Lung (tissue), 12 donors: ENCODE data around the gene KRTAP10-6. TPM values are rescaled to one million over a fixed set of nuclear protein-coding genes. Genes with fewer than 3 reads are reported as not detected.
A peak's percentile ranks its signal among the peaks of the same experiment; 100 is the strongest.
"Not testable (repeated sequence)": the region's sequence is repeated elsewhere in the genome, so short reads cannot be mapped to it uniquely, and the experiment has no call there.

ENCODE experiments used
- ATAC-seq: fragments of 200-7000 bp; cut with Tn5 transposase; one replicate; pipeline ENCODE4 v1.9.1; 2020; ENCODE audit warnings: moderate number of reproducible peaks; ENCODE audit not compliant: insufficient read depth, low FRiP score
- DNase-seq, 3 donors: peaks; one replicate each; pipeline ENCODE4 v3.0.0-alpha.2; 2013 to 2017
- H3K27ac ChIP-seq, 2 donors: one replicate each; pipeline ENCODE4 v1.5.1; 2013; ENCODE audit warnings: mild to moderate bottlenecking in 2 of 2, moderate library complexity in 2 of 2, control low read depth in 1 of 2, inconsistent platforms in 1 of 2, low read depth in 1 of 2, low read length in 1 of 2
- H3K27me3 ChIP-seq, 3 donors: one replicate each; pipeline ENCODE4 v1.5.1; 2013; ENCODE audit warnings: low read length in 2 of 3; ENCODE audit not compliant: control insufficient read depth in 3 of 3, insufficient read depth in 3 of 3
- H3K36me3 ChIP-seq, 4 donors: one replicate each; pipeline ENCODE4 v1.5.1; 2013; ENCODE audit warnings: low read length in 4 of 4, mild to moderate bottlenecking in 1 of 4, moderate library complexity in 1 of 4; ENCODE audit not compliant: control insufficient read depth in 4 of 4, insufficient read depth in 4 of 4
- H3K4me1 ChIP-seq, 5 donors: one replicate each; pipeline ENCODE4 v1.5.1; 2013; ENCODE audit warnings: low read length in 5 of 5, mild to moderate bottlenecking in 2 of 5, moderate library complexity in 1 of 5; ENCODE audit not compliant: control insufficient read depth in 5 of 5, insufficient read depth in 5 of 5
- H3K4me3 ChIP-seq: one replicate; pipeline ENCODE4 v1.5.1; 2013; ENCODE audit warnings: mild to moderate bottlenecking, control low read depth, moderate library complexity
- H3K9ac ChIP-seq, 2 donors: one replicate each; pipeline ENCODE4 v1.5.1; 2013; ENCODE audit warnings: low read length in 2 of 2, control low read depth in 1 of 2; ENCODE audit not compliant: insufficient read depth in 1 of 2
- H3K9me3 ChIP-seq, 4 donors: one replicate each; pipeline ENCODE4 v1.5.1; 2013; ENCODE audit warnings: low read length in 3 of 4, mild to moderate bottlenecking in 1 of 4, moderate library complexity in 1 of 4; ENCODE audit not compliant: control insufficient read depth in 4 of 4, insufficient read depth in 3 of 4
- CTCF ChIP-seq: IDR thresholded peaks from 2 replicates; pipeline ENCODE4 v1.5.1; 2012; ENCODE audit warnings: mild to moderate bottlenecking; ENCODE audit errors: control extremely low read depth, extremely low read depth
- WGBS, 2 donors: extraction: QIAGEN DNeasy Blood & Tissue Kit; methylation state at CpG; one replicate each; pipeline ENCODE4 v1.1.7; 2013; 5-methylcytosine and 5-hydroxymethylcytosine counted together
- polyA plus RNA-seq, 2 donors: library from polyadenylated mRNA; stranded (reverse); fragments of 200-250 nt; gene quantifications; one replicate each; pipeline ENCODE4 v1.2.1, GENCODE V29; 2013
- total RNA-seq, 2 donors: library from RNA; depleted of rRNA in 1 of 2; stranded (reverse); fragments of >200 nt in 1 of 2; gene quantifications; one replicate each; pipeline ENCODE4 v1.2.1, GENCODE V29; 2014 to 2021
- donor health status: control.
- donor health status: control.
- donor health status: Bipolar disorder and iron deficiency.
- donor health status: healthy.
- donor health status: DM: yes; HTN: yes; CAD: no.

KRTAP10-6 gene
- total and polyA plus RNA-seq, 4 donors = not detected

GRCh38 chr21:44595524-44595923 is 3.2 kb upstream of the KRTAP10-6 start:
- DNase-seq = no peak
- H3K27ac ChIP-seq = no peak overlapping the region
- ATAC-seq = no peak
- H3K4me1 ChIP-seq = peaks cover 0 to 8% (median 0%) of the 10 kb centered on the region in 5 donors
- H3K9me3 ChIP-seq = peaks cover 0 to 3% (median 0%) of the 10 kb centered on the region in 4 donors
- H3K36me3 ChIP-seq = no peaks in the 10 kb centered on the region
- TF ChIP-seq CTCF = no peak
- WGBS, 2 donors = 73 to 76% methylated on average over 6 of the region's 6 CpGs
- H3K4me3 ChIP-seq = no peak overlapping the region
- no peak overlapping the region for H3K9ac ChIP-seq
- no peaks in the 10 kb centered on the region for H3K27me3 ChIP-seq

GRCh38 chr21:44594406-44594916 is 2.2 kb upstream of the KRTAP10-6 start:
- Histone ChIP-seq H3K4me1 (peaks cover 0 to 8% (median 0%) of the 10 kb centered on the region in 5 donors), H3K36me3 (no peaks in the 10 kb centered on the region), H3K4me3 (no peak overlapping the region), H3K9ac (no peak overlapping the region), H3K9me3 (peaks cover 0 to 3% (median 0%) of the 10 kb centered on the region in 4 donors), H3K27ac (no peak overlapping the region), H3K27me3 (no peaks in the 10 kb centered on the region)
- TF ChIP-seq CTCF = no peak
- DNase-seq (no peak), ATAC-seq (no peak)
- WGBS, 2 donors = 79 to 87% methylated on average over 12 of the region's 12 CpGs

DNA sequence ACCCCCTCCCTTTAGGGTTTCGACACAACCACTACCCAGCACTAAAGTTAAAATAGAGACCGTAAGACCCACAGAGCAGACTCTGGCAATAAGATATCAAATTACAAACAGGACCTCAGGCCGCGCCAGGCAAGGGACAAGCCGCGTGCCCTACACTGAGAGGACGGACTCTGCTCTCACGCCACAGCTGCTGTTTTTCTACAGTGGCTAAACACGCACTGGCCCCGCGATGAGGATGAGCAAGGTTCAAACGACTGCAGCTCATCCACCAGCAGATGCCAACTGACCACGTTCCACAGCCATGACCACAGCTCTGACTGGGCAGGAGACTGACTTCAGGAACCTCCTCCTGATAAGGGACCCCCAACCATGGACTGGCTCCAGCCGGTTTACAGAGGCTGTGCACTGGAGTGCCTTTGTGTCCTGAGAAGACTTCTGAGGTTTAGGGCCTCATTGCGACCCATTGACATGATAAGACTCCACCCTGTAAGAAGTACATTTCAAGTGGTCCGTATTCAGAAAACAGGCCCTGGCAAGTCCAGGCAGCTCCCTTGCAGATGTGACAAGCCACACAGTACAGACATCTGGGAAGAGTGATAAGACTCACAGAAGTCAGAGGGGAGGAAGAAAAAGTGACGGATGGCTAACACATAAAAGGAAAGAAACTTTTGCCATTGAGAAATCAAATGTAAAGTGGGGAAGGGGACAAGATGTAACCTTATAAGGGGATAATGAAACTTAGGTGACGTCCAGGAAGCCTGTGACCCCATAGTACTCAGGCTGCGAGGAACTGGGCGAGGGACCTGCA is 1.5 kb upstream of the KRTAP10-6 start:
- 46 to 62% methylated on average over 20 of the region's 20 CpGs for WGBS, 2 donors
- no peak for TF ChIP-seq CTCF
- Histone ChIP-seq H3K36me3 (no peaks in the 10 kb centered on the region), H3K27ac (no peak overlapping the region), H3K9ac (peak overlapping the region in 1 of 2 donors; percentile 16), H3K27me3 (no peaks in the 10 kb centered on the region), H3K9me3 (peaks cover 0 to 2% (median 0%) of the 10 kb centered on the region in 4 donors), H3K4me3 (no peak overlapping the region), H3K4me1 (peaks cover 0 to 8% (median 0%) of the 10 kb centered on the region in 5 donors)
- no peak for ATAC-seq
- peak; percentile 42 to 67 (median 50) for DNase-seq

GRCh38 chr21:44591801-44592130 is 539 bp downstream of the KRTAP10-6 start:
- H3K36me3 ChIP-seq, H3K4me3 ChIP-seq, H3K9me3 ChIP-seq, H3K27me3 ChIP-seq, H3K4me1 ChIP-seq, H3K27ac ChIP-seq, ATAC-seq, DNase-seq, H3K9ac ChIP-seq: not testable (repeated sequence)
- WGBS, 2 donors = 55 to 82% methylated on average over 1 to 4 of the region's 4 CpGs

DNA sequence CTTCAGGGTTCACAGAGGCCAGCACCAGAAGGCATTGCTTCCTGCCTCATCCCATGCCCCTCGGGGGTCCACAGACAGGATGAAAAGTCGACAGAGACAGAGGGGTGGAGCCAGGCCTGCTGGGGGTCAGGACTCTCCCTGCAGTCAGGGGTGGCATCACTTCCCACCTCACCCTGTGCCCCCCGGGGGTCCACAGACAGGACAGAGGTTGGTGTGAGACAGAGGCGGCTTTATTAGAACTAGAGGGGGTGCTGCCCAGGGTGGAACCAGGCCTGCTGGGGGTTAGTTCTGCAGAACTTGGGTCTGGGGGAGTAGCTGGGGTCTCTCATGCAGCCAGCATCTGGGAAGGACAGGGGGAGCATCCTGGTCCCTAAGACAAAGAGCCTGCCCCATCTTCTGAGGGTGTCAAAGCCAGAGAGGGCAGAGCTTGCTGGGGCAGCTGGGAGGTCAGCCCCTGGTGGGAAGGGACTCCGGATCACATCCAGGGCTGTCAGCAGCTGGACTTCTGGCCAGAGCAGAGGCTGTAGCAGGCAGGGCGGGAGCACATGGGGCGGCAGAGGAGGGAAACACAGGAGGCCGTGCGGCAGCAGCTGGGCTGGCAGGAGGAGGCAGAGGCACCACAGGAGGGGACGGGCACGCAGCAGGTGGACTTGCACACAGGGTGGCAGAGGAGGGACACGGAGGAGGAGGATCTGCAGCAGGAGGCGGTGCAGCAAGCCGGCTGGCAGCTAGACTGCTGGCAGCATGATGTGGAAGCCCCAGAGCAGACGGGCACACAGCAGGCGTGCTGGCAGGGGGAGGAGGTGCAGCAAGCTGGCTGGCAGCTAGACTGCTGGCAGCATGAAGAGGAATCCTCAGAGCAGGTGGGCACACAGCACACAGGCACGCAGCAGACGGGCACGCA is 1.2 kb downstream of the KRTAP10-6 start:
- 69 to 80% methylated on average over 9 to 19 of the region's 19 CpGs for WGBS, 2 donors
- H3K27ac ChIP-seq, DNase-seq, H3K4me3 ChIP-seq, H3K9me3 ChIP-seq, H3K36me3 ChIP-seq, H3K27me3 ChIP-seq, H3K4me1 ChIP-seq, H3K9ac ChIP-seq, ATAC-seq: not testable (repeated sequence)
